Measurements from ENCODE around the gene PDIA2. TPM values are rescaled to one million over a fixed set of nuclear protein-coding genes. Genes with fewer than 3 reads are reported as not detected.

Gene PDIA2
- total and polyA plus RNA-seq, 8 donors: 32.3 to 932 (median 118) TPM; not detected in 1

DNA sequence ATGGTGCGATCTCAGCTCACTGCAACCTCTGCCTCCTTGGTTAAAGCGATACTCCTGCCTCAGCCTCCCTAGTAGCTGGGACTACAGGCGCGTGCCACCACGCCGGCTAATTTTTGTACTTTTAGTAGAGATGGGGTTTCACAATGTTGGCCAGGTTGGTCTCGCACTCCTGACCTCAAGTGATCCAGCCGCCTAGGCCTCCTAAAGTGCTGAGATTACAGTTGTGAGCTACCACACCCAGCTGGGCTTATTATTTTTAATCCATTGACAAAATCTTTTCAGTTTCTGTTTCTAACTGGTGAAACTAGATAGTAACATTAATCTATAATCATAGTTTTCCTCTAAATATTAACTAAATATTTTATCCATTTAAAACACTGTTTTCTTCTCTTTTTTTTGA, 42.4 kb upstream of the PDIA2 start:
- H3K27me3 ChIP-seq: no peaks in the 10 kb centered on the region
- intact Hi-C loops (cut with DNase I; ENCODE audit: low total_unique reads): no loop called here
- peak overlapping the region in 2 of 5 donors; percentile 15 to 34 for H3K27ac ChIP-seq
- no peak for DNase-seq
- peaks cover 0 to 6% (median 0%) of the 10 kb centered on the region in 4 donors for H3K36me3 ChIP-seq
- H3K4me3 ChIP-seq: no peak overlapping the region
- 76 to 95% (median 85%) methylated on average over 8 of the region's 8 CpGs for WGBS, 5 donors
- no peak for TF ChIP-seq POLR2AphosphoS5 (IDR thresholded peaks at IDR 0.05)
- TF ChIP-seq POLR2A (IDR thresholded peaks at IDR 0.05): no peak
- TF ChIP-seq, protein P1, sequence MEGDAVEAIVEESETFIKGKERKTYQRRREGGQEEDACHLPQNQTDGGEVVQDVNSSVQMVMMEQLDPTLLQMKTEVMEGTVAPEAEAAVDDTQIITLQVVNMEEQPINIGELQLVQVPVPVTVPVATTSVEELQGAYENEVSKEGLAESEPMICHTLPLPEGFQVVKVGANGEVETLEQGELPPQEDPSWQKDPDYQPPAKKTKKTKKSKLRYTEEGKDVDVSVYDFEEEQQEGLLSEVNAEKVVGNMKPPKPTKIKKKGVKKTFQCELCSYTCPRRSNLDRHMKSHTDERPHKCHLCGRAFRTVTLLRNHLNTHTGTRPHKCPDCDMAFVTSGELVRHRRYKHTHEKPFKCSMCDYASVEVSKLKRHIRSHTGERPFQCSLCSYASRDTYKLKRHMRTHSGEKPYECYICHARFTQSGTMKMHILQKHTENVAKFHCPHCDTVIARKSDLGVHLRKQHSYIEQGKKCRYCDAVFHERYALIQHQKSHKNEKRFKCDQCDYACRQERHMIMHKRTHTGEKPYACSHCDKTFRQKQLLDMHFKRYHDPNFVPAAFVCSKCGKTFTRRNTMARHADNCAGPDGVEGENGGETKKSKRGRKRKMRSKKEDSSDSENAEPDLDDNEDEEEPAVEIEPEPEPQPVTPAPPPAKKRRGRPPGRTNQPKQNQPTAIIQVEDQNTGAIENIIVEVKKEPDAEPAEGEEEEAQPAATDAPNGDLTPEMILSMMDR (IDR thresholded peaks at IDR 0.05): no peak
- TF ChIP-seq EP300 (IDR thresholded peaks at IDR 0.05): no peak
- H3K9me3 ChIP-seq: no peaks in the 10 kb centered on the region
- peaks cover 5 to 41% (median 25%) of the 10 kb centered on the region in 4 donors for H3K4me1 ChIP-seq

DNA sequence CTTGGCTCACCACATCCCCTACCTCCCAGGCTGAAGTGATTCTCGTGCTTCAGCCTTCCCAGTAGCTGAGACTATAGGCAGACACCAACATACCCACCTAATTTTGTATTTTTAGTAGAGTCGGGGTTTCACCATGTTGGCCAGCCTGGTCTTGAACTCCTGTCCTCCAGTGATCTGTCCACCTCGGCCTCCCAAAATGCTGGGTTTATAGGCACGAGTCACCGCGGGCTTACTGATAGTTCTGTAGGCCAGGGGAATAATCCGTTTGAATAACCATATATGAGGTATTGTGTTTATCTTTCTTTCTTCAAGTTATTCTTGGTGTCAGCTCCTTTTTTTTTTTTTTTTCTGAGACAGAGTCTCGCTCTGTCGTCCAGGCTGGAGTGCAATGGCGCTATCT, 40.7 kb upstream of the PDIA2 start:
- Histone ChIP-seq H3K36me3 (peaks cover 0 to 6% (median 0%) of the 10 kb centered on the region in 4 donors), H3K27me3 (no peaks in the 10 kb centered on the region), H3K9me3 (no peaks in the 10 kb centered on the region), H3K4me3 (no peak overlapping the region), H3K27ac (peak overlapping the region in 1 of 5 donors; percentile 32), H3K4me1 (peaks cover 0 to 31% (median 18%) of the 10 kb centered on the region in 4 donors)
- TF ChIP-seq EP300 (IDR thresholded peaks at IDR 0.05) (no peak), POLR2AphosphoS5 (IDR thresholded peaks at IDR 0.05) (no peak), POLR2A (IDR thresholded peaks at IDR 0.05) (no peak)
- TF ChIP-seq, protein P1 (IDR thresholded peaks at IDR 0.05): no peak
- DNase-seq: no peak
- 76 to 86% (median 84%) methylated on average over 7 to 10 of the region's 10 CpGs for WGBS, 5 donors
- intact Hi-C loops (cut with DNase I; ENCODE audit: low total_unique reads): no loop called here

DNA sequence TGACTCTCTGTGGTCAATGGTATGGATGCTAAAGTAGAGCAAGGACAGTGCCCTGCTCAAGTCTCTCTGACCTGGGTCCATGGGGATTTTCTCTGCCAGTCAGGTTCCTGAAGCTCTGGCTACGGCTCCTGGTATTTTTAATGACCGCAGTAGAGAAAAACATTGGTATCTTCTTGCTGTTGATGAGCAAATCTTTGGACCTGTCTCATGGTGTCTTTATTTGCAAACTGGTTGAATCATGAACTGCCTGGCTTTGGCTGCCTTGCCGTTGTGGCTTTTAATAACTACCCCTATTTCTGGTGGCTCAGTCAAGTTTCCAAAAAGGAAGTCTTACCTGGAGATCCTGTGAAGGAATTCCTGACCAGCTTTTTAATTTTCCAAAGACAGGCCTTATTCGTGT, 39.6 kb upstream of the PDIA2 start:
- Histone ChIP-seq H3K36me3 (peaks cover 0 to 5% (median 2%) of the 10 kb centered on the region in 4 donors), H3K27me3 (no peaks in the 10 kb centered on the region), H3K4me3 (no peak overlapping the region), H3K27ac (no peak overlapping the region), H3K4me1 (peaks cover 0 to 31% (median 18%) of the 10 kb centered on the region in 4 donors), H3K9me3 (no peaks in the 10 kb centered on the region)
- no peak for DNase-seq
- TF ChIP-seq POLR2A (IDR thresholded peaks at IDR 0.05) (no peak), POLR2AphosphoS5 (IDR thresholded peaks at IDR 0.05) (no peak), EP300 (IDR thresholded peaks at IDR 0.05) (no peak)
- TF ChIP-seq, protein P1 (IDR thresholded peaks at IDR 0.05): no peak
- intact Hi-C loops (cut with DNase I; ENCODE audit: low total_unique reads): no loop called here
- 71 to 80% (median 72%) methylated on average over 4 of the region's 4 CpGs for WGBS, 5 donors

DNA sequence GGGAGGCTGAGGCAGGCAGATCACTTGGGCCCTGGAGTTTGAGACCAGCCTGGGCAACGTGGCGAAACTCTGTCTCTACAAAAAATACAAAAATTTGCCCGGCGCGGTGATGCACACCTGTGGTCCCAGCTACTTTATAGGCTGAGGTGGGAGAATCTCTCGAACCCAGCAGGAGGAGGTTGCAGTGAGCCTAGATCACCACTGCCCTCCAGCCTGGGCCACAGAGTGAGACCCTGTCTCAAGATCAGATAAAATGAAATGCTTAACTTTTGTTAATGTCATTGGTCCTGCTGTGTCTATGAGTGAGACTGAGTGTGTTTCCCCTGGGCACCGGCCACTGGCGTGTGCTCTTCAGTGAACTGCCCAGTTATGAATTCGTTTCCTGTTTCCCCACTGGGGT, 37.9 kb upstream of the PDIA2 start:
- peaks cover 0 to 29% (median 16%) of the 10 kb centered on the region in 4 donors for H3K4me1 ChIP-seq
- no peak overlapping the region for H3K27ac ChIP-seq
- intact Hi-C loops (cut with DNase I; ENCODE audit: low total_unique reads): no loop called here
- 91 to 93% (median 91%) methylated on average over 9 of the region's 9 CpGs for WGBS, 5 donors
- H3K9me3 ChIP-seq: no peaks in the 10 kb centered on the region
- no peak for TF ChIP-seq POLR2AphosphoS5 (IDR thresholded peaks at IDR 0.05)
- TF ChIP-seq, protein P1 (IDR thresholded peaks at IDR 0.05): no peak
- no peak for TF ChIP-seq EP300 (IDR thresholded peaks at IDR 0.05)
- TF ChIP-seq POLR2A (IDR thresholded peaks at IDR 0.05): no peak
- H3K4me3 ChIP-seq: no peak overlapping the region
- DNase-seq: no peak
- H3K36me3 ChIP-seq: peaks cover 0 to 23% (median 12%) of the 10 kb centered on the region in 4 donors
- no peaks in the 10 kb centered on the region for H3K27me3 ChIP-seq
